Measurements from ENCODE around the gene ENTPD5. TPM values are rescaled to one million over a fixed set of nuclear protein-coding genes. Genes with fewer than 3 reads are reported as not detected.
"Not testable (repeated sequence)": the region's sequence is repeated elsewhere in the genome, so short reads cannot be mapped to it uniquely, and the experiment has no call there.

ENTPD5 gene
- total RNA-seq, 1 donor from 2014 or later = 16.0 TPM

DNA sequence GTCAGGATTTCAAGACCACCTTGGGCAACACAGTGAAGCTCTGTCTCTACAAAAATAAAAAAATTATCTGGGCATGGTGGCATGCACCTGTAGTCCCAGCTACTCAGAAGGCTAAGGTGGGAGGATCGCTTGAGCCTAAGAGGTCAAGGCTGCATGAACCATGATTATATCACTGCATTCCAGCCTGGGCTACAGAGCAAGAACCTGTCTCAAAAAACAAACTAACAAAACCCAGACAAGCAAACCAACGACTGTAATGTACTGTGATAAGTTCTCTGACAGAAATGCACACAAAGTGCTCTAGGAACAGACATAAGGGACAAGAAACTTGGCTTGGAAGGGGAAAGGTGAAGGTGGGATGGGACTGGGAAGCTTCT, 22.4 kb downstream of the ENTPD5 start:
- H3K9me3 Mint-ChIP-seq (ENCODE audit: unreplicated experiment) = no peaks in the 10 kb centered on the region
- H3K27me3 Mint-ChIP-seq (ENCODE audit: unreplicated experiment) = no peaks in the 10 kb centered on the region
- H3K4me1 Mint-ChIP-seq (ENCODE audit: unreplicated experiment) = peaks cover 6% of the 10 kb centered on the region
- H3K36me3 Mint-ChIP-seq (ENCODE audit: low read depth, unreplicated experiment) = no peaks in the 10 kb centered on the region
- DNase-seq (ENCODE audit: low spot score) = no peak
- TF ChIP-seq, protein P1, sequence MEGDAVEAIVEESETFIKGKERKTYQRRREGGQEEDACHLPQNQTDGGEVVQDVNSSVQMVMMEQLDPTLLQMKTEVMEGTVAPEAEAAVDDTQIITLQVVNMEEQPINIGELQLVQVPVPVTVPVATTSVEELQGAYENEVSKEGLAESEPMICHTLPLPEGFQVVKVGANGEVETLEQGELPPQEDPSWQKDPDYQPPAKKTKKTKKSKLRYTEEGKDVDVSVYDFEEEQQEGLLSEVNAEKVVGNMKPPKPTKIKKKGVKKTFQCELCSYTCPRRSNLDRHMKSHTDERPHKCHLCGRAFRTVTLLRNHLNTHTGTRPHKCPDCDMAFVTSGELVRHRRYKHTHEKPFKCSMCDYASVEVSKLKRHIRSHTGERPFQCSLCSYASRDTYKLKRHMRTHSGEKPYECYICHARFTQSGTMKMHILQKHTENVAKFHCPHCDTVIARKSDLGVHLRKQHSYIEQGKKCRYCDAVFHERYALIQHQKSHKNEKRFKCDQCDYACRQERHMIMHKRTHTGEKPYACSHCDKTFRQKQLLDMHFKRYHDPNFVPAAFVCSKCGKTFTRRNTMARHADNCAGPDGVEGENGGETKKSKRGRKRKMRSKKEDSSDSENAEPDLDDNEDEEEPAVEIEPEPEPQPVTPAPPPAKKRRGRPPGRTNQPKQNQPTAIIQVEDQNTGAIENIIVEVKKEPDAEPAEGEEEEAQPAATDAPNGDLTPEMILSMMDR (IDR thresholded peaks at IDR 0.05; ENCODE audit: unreplicated experiment) = no peak
- no peak overlapping the region for H3K4me3 Mint-ChIP-seq (ENCODE audit: unreplicated experiment)
- H3K27ac Mint-ChIP-seq (ENCODE audit: unreplicated experiment) = no peak overlapping the region

DNA sequence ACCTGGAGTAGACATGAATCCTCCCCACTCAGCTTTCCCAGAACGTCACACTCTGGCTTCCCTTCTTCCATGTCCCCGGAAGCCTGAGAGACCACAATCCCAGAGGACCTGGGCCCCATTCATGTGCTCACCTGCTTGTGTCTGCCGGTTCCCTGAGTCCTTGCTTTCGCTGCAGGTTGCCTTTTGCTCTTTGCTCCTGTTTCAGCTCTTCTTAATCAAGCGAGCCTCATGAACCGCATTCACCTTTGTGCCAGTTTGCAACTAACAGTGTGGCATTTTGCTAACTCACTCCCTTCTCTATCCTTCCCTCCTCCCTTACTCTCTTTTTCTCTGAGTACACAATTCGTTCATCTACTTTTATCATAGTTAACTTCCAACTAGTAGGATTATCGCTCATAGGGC, 23.1 kb downstream of the ENTPD5 start:
- Mint-ChIP-seq H3K27me3 (ENCODE audit: unreplicated experiment) (no peaks in the 10 kb centered on the region), H3K9me3 (ENCODE audit: unreplicated experiment) (no peaks in the 10 kb centered on the region), H3K27ac (ENCODE audit: unreplicated experiment) (no peak overlapping the region), H3K4me3 (ENCODE audit: unreplicated experiment) (no peak overlapping the region), H3K4me1 (ENCODE audit: unreplicated experiment) (peaks cover 6% of the 10 kb centered on the region), H3K36me3 (ENCODE audit: low read depth, unreplicated experiment) (no peaks in the 10 kb centered on the region)
- TF ChIP-seq, protein P1 (IDR thresholded peaks at IDR 0.05; ENCODE audit: unreplicated experiment) = no peak
- DNase-seq (ENCODE audit: low spot score) = no peak

DNA sequence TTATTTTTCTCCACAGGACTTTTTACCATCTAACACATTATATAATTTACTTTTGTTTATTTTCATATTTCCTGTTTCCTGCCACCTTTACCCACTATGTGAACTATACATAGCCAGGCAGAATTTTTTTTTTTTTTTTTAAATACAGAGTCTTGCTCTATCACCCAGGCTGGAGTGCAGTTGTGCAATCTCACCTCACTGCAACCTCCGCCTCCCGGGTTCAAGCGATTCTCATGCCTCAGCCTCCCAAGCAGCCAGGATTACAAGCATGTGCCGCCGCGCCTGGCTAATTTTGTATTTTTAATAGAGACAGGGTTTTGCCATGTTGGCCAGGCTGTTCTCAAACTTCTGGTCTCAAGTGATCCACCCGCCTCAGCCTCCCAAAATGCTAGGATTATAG, 24.2 kb downstream of the ENTPD5 start:
- H3K4me3 Mint-ChIP-seq (ENCODE audit: unreplicated experiment); H3K27me3 Mint-ChIP-seq (ENCODE audit: unreplicated experiment); H3K9me3 Mint-ChIP-seq (ENCODE audit: unreplicated experiment); H3K4me1 Mint-ChIP-seq (ENCODE audit: unreplicated experiment); H3K36me3 Mint-ChIP-seq (ENCODE audit: low read depth, unreplicated experiment); DNase-seq (ENCODE audit: low spot score): not testable (repeated sequence)
- peak overlapping the region; percentile 14 for H3K27ac Mint-ChIP-seq (ENCODE audit: unreplicated experiment)

DNA sequence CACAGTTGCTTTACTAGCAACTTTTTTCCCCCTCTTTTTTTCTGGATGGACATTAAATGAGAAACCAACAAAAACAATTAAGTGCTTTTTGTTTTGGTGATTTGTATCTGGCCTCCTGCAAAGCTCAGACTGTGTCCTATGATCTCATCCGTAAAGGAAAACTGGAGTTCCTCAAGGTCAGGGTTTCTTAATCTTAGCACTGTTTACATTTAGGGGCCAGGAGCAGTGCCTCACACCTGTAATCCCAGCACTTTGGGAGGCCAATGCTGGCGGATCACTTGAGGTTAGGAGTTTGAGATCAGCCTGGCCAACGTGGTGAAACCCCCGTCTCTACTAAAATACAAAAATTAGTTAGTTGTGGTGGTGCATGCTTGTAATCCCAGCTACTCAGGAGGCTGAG, 28.0 kb downstream of the ENTPD5 start:
- TF ChIP-seq, protein P1 (IDR thresholded peaks at IDR 0.05; ENCODE audit: unreplicated experiment) = no peak
- Mint-ChIP-seq H3K4me1 (ENCODE audit: unreplicated experiment) (peaks cover 6% of the 10 kb centered on the region), H3K4me3 (ENCODE audit: unreplicated experiment) (no peak overlapping the region), H3K36me3 (ENCODE audit: low read depth, unreplicated experiment) (peaks cover 10% of the 10 kb centered on the region), H3K9me3 (ENCODE audit: unreplicated experiment) (no peaks in the 10 kb centered on the region), H3K27ac (ENCODE audit: unreplicated experiment) (no peak overlapping the region), H3K27me3 (ENCODE audit: unreplicated experiment) (no peaks in the 10 kb centered on the region)
- DNase-seq (ENCODE audit: low spot score) = no peak

DNA sequence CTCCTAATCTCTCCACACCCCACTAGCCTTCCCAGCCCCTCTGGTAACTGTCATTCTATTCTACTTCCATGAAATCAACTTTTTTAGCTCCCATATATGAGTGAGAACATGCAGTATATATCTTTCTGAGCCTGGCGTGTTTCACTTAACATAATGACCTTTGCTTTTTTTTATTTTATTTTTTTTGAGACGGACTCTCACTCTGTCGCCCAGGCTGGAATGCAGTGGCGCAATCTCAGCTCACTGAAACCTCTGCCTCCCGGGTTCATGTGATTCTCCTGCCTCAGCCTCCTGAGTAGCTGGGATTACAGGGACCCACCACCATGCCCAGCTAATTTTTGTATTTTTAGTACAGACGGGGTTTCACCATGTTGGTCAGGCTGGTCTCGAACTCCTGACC, 30.4 kb downstream of the ENTPD5 start:
- not testable (repeated sequence) for H3K9me3 Mint-ChIP-seq (ENCODE audit: unreplicated experiment); H3K27ac Mint-ChIP-seq (ENCODE audit: unreplicated experiment); H3K4me3 Mint-ChIP-seq (ENCODE audit: unreplicated experiment); DNase-seq (ENCODE audit: low spot score); H3K27me3 Mint-ChIP-seq (ENCODE audit: unreplicated experiment); H3K4me1 Mint-ChIP-seq (ENCODE audit: unreplicated experiment)
- H3K36me3 Mint-ChIP-seq (ENCODE audit: low read depth, unreplicated experiment) = peaks cover 17% of the 10 kb centered on the region

DNA sequence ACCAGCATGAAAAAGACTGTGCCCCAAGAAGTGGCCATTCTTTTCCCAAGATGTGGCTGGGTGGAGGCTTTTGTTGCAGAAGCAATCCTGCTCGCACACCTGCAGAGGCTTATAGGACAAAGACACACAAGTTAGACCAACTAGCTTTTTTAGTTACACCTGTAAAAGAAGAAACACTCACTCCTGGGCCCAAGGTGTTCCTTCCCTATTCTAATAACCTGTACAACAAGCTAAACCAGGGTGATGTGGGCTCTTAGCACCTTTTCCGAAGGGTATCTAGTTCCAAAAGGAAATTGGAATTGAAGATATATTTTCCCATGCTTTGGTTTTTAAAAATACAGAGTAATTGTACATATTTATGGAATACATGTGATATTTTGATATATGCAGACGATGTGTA, 31.0 kb downstream of the ENTPD5 start:
- Mint-ChIP-seq H3K9me3 (ENCODE audit: unreplicated experiment) (no peaks in the 10 kb centered on the region), H3K4me1 (ENCODE audit: unreplicated experiment) (no peaks in the 10 kb centered on the region), H3K4me3 (ENCODE audit: unreplicated experiment) (no peak overlapping the region), H3K27me3 (ENCODE audit: unreplicated experiment) (peaks cover 2% of the 10 kb centered on the region), H3K27ac (ENCODE audit: unreplicated experiment) (no peak overlapping the region), H3K36me3 (ENCODE audit: low read depth, unreplicated experiment) (peaks cover 17% of the 10 kb centered on the region)
- TF ChIP-seq, protein P1 (IDR thresholded peaks at IDR 0.05; ENCODE audit: unreplicated experiment) = no peak
- DNase-seq (ENCODE audit: low spot score) = no peak
